ENCODE measurements around the gene PTPRK.

PTPRK gene

GRCh38 chr6:128336436-128337095 lies 183.8 kb downstream of the PTPRK start:
- DNase-seq, result no peak

- no peak for DNase-seq
Measured at GRCh38 chr6:128335963-128336362, 184.4 kb downstream of the PTPRK start.

- no peak for DNase-seq
Measured at GRCh38 chr6:128333581-128334223, 186.7 kb downstream of the PTPRK start.

- no peak for DNase-seq
Measured at GRCh38 chr6:128327890-128328289, 192.5 kb downstream of the PTPRK start.

GRCh38 chr6:128323011-128323410 lies 197.4 kb downstream of the PTPRK start:
- no peak for DNase-seq

GRCh38 chr6:128319946-128320345 lies 200.5 kb downstream of the PTPRK start:
- DNase-seq, result no peak

- no peak for DNase-seq
Measured at GRCh38 chr6:128319157-128319556, 201.2 kb downstream of the PTPRK start.

GRCh38 chr6:128316258-128316929 lies 204.0 kb downstream of the PTPRK start:
- no peak for DNase-seq

- DNase-seq, result no peak
Measured at GRCh38 chr6:128314190-128314589, 206.2 kb downstream of the PTPRK start.

- DNase-seq, result no peak
Measured at GRCh38 chr6:128311944-128312570, 208.3 kb downstream of the PTPRK start.

GRCh38 chr6:128310451-128310850 lies 209.9 kb downstream of the PTPRK start:
- DNase-seq, result no peak

GRCh38 chr6:128307671-128308070 lies 212.7 kb downstream of the PTPRK start:
- DNase-seq, result no peak

GRCh38 chr6:128305976-128306375 lies 214.4 kb downstream of the PTPRK start:
- DNase-seq, result no peak

- DNase-seq, result no peak
Measured at GRCh38 chr6:128305228-128305627, 215.2 kb downstream of the PTPRK start.

- no peak for DNase-seq
Measured at GRCh38 chr6:128303870-128304269, 216.5 kb downstream of the PTPRK start.

- DNase-seq, result no peak
Measured at GRCh38 chr6:128302942-128303341, 217.5 kb downstream of the PTPRK start.

GRCh38 chr6:128295670-128296069 lies 224.7 kb downstream of the PTPRK start:
- DNase-seq, result no peak

- no peak for DNase-seq
Measured at GRCh38 chr6:128290221-128290620, 230.2 kb downstream of the PTPRK start.

- no peak for DNase-seq
Measured at GRCh38 chr6:128284128-128284527, 236.3 kb downstream of the PTPRK start.

- DNase-seq, result no peak
Measured at GRCh38 chr6:128282961-128283360, 237.4 kb downstream of the PTPRK start.

- DNase-seq, result no peak
Measured at GRCh38 chr6:128280960-128281359, 239.4 kb downstream of the PTPRK start.

- DNase-seq, result no peak
Measured at GRCh38 chr6:128280066-128280465, 240.3 kb downstream of the PTPRK start.

- DNase-seq, result no peak
Measured at GRCh38 chr6:128278836-128279235, 241.6 kb downstream of the PTPRK start.

- no peak for DNase-seq
Measured at GRCh38 chr6:128277379-128277778, 243.0 kb downstream of the PTPRK start.

All from stimulated activated CD4-positive, alpha-beta T cell treated with anti-CD3 and anti-CD28 coated beads, Interleukin-12 subunit alpha, Interleukin-12 subunit beta, amount 100 ng/mL, for 4 hours (primary cell).